GM12801 (cell line): ENCODE measurements around the gene ELOVL5.

Source experiments
- CTCF ChIP-seq: IDR thresholded peaks from one replicate; pipeline ENCODE4 v1.5.1; 2011; ENCODE audit warnings: control low read depth; ENCODE audit not compliant: insufficient read length; ENCODE audit errors: extremely low read depth

Gene ELOVL5

GRCh38 chr6:53378208-53378607 lies 29.5 kb upstream of the ELOVL5 start:
- TF ChIP-seq CTCF: no peak

GRCh38 chr6:53377793-53378192 lies 29.0 kb upstream of the ELOVL5 start:
- no peak for TF ChIP-seq CTCF

GRCh38 chr6:53377289-53377688 lies 28.5 kb upstream of the ELOVL5 start:
- no peak for TF ChIP-seq CTCF

DNA sequence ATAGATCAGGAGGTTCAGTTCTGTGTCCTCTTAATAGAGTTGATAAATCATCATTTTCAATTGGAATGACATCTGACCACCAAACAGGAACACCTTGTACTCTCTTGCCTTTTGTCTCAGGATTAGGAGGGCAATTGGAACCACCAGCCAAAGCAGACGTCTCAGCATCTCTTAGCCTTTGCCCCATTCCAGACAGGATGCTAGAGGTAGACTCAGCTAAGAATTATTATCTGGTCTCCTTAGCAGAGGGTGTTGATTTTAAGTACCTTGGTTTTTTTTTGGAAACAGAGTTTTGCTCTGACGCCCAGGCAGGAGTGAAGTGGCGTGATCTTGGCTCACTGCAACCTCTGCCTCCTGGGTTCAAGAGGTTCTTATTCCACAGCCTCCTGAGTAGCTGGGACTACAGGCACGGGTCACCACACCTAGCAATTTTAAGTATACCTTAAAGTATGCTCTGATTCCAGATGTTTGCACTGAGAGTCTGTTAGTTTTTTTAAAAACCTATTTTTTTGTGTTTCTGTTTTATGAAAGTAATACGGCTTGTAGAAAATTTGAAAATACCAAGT lies 28.0 kb upstream of the ELOVL5 start:
- TF ChIP-seq CTCF: no peak

GRCh38 chr6:53375847-53376246 lies 27.1 kb upstream of the ELOVL5 start:
- no peak for TF ChIP-seq CTCF

DNA sequence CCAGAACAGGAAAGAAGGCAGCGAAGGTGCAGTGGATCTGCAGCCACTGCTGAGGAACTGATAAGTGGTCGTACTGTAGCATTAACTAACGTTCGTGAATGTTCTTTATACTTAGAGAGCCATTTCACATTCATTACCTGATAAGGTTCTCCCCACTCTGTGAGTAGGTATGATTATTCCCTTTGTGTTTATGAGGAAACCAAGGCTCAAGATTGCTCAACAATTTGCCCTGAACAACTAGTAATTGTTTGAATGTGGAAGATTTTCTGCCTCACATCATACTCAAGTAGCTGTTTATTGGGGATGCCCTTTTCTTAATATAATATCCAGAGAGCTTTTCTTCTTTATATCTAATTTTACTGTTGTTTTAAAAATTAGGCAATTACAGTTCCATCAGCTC lies 24.9 kb upstream of the ELOVL5 start:
- no peak for TF ChIP-seq CTCF

- no peak for TF ChIP-seq CTCF
Measured at GRCh38 chr6:53369876-53370515, 21.2 kb upstream of the ELOVL5 start.
